Activated CD4-positive, alpha-beta T cell treated with anti-CD3 and anti-CD28 coated beads for 1 hour (primary cell): ENCODE data around the gene GNPTG.

ENCODE experiments used
- DNase-seq: peaks from one replicate; pipeline ENCODE4 v3.0.0-alpha.2; 2020

GNPTG gene

DNA sequence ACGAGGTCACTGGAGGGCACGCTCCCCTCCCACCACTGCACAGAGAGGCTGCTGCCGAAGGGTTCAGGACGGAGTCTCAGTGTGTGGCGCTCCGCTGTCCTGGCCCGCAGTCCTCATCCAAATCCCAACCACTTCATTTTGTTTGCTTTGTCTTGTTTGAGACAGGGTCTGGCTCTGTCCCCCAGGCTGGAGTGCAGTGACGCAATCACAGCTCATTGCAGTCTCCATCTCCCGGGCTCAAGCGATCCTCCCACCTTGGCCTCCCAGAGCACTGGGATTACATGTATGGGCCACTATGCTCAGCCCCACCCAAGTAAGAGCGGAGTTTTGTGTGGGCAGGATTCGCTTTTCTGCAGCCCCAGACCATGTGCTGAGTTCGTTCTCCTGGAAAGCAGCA lies 50.0 kb downstream of the GNPTG start:
- no peak for DNase-seq

DNA sequence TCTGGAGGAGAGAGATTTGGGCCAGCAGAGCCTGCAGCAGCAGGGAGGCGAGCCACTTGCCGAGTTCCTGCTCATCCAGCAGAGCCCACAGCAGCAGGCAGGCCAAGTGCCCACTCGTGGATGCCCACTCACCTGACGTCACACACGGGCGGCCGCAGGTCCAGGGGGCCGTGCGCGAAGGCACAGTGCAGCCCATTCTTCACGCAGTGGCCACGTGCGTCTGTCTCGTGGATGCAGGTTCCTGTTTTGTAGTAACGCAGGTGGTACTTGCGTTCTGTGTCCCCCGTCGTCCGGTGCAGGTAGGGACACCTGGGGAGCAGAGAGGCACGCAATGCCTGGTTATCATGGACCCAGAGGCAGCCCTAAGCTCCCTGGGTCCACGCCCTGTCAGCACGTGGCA lies 51.3 kb downstream of the GNPTG start:
- no peak for DNase-seq

DNA sequence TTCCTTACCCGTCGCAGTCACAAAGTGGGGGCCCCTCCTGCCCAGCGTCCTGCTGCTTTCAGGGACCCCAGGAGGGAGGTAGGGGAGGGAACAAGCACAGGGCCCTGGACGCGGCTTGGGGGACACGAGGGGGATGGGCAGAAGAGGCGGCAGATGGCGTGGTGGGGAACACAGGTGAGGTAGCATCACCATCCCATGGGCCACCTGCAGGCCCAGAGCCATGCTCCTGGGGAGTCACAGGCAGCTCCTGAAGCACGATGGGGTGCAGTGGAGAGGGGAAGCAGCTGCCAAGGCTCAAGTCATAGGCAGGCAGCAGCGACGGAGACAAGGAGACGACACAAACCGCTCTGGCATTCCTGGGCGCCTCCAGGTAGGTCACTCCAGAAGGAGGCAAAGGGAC lies 52.0 kb downstream of the GNPTG start:
- no peak for DNase-seq

DNA sequence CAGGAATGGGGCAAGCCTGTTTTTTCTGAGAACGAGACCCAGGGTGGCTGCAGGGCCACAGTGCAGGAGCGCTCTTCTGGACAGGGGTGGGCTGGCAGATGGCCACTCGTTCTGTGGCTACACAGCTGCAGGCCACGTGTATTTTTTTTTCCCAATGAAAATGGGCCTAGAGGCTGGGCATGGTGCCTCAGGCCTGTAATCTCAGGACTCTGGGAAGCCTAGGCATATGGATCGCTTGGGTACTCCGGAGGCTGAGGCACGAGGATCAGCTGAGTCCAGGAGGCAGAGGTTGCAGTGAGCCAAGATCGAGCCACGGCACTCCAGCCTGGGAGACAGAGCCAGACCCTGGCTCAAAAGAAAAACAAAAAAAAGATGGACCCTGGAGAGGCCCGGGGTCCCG lies 56.0 kb downstream of the GNPTG start:
- DNase-seq: no peak

DNA sequence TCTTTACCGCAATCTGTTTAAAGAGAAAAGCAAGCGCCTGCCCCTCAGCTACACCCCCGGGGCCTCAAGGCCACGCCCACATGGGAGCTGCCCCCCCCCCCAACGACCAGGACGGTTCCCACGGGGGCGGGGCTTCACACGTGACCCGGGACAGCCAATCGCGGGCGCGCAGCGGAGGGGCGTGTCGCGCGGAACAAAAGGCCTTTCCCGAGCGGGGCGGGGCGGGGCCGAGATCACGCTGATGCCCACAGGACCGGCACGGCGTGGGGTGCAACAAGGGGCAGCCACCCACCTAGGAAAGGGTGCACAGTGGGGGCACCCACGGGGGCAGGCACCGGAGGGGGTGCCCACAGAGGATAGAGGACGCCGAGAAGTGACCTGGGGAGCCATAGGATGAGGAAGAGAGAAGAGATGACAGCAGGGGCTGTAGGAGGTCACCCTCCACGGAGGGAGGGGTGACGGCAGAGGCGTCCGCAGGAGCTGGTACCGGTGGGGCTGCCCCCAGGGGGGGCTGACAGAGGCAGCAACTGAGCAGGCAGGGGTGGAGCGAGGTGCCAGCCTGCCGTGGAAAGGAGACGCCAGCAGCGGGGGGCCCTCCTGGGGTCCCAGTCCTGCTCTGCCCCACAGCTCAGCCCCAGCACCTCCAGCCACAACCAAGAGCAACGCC lies 56.6 kb downstream of the GNPTG start:
- DNase-seq: peak; percentile 95

DNA sequence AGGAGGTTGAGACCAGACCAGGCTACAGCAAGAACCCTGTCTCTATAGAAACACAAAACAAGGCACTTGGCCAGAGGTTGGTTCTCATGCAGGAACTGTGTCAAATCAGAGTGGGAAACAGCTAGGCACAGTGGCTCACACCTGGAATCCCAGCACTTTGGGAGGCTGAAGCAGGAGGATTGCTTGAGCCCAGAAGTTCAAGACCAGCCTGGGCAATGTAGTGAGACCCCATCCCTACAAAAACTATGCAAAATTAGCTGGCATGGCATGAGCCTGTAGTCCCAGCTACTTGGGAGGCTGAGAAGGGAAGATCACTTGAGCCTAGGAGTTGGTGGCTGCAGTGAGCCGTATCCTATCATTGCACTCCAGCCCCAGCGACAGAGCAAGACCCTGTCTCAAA lies 61.1 kb downstream of the GNPTG start:
- no peak for DNase-seq
